Parathyroid adenoma (tissue), 2 donors: ENCODE measurements around the gene HUNK.

Experiments
- H2AFZ ChIP-seq: fragments of 300-600 bp; sonication (generic); one replicate; pipeline ENCODE4 v1.7.0; 2017; ENCODE audit warnings: antibody characterized with exemption, mild to moderate bottlenecking
- H3K27ac ChIP-seq: fragments of 300-600 bp; sonication (generic); one replicate; pipeline ENCODE4 v1.7.0; 2017
- H3K27me3 ChIP-seq: fragments of 300-600 bp; sonication (generic); one replicate; pipeline ENCODE4 v1.7.0; 2017; ENCODE audit warnings: low read length; ENCODE audit not compliant: control insufficient read depth, insufficient read depth
- H3K36me3 ChIP-seq: fragments of 300-600 bp; sonication (generic); one replicate; pipeline ENCODE4 v1.7.0; 2017; ENCODE audit warnings: low read length; ENCODE audit not compliant: control insufficient read depth, insufficient read depth
- H3K4me1 ChIP-seq: fragments of 300-600 bp; sonication (generic); one replicate; pipeline ENCODE4 v1.7.0; 2017; ENCODE audit warnings: control low read depth
- H3K4me2 ChIP-seq: fragments of 300-600 bp; sonication (generic); one replicate; pipeline ENCODE4 v1.7.0; 2017; ENCODE audit warnings: low read length
- H3K4me3 ChIP-seq: fragments of 300-600 bp; sonication (generic); one replicate; pipeline ENCODE4 v1.7.0; 2017; ENCODE audit warnings: low read depth, low read length
- H3K79me2 ChIP-seq: fragments of 300-600 bp; sonication (generic); one replicate; pipeline ENCODE4 v1.7.0; 2017; ENCODE audit warnings: control low read depth
- H3K9ac ChIP-seq: fragments of 300-600 bp; sonication (generic); one replicate; pipeline ENCODE4 v1.7.0; 2017; ENCODE audit warnings: mild to moderate bottlenecking
- H3K9me3 ChIP-seq: fragments of 300-600 bp; sonication (generic); one replicate; pipeline ENCODE4 v1.7.0; 2017; ENCODE audit warnings: low read length; ENCODE audit not compliant: control insufficient read depth
- CTCF ChIP-seq: fragments of 300-600 bp; sonication (generic); IDR thresholded peaks from one replicate; pipeline ENCODE4 v1.7.0; 2017; ENCODE audit warnings: antibody characterized with exemption, mild to moderate bottlenecking
- donor health status: primary hyperparathyroidism.

The HUNK gene

DNA sequence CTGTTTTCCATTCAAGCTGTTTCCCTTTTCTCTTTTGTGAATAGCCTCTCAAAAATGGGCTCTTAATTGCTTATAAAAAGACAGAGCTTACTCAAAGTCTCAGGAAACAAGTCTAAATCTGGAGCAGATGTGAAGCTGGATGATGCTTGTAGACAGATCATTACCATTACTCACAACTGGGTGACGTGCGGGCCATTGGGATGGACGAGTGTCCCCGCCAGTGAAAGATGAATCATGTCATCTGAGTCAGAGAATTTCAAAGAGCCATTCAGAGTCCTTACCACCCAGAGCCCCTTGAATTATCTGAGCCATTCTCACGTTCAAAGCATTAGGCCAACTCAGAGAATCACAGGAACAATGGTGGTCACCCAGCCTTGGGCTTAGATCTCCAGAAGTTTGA, 134.6 kb downstream of the HUNK start:
- H3K79me2 ChIP-seq = no peaks in the 10 kb centered on the region
- no peaks in the 10 kb centered on the region for H3K27me3 ChIP-seq
- no peaks in the 10 kb centered on the region for H3K9me3 ChIP-seq
- no peak overlapping the region for H3K27ac ChIP-seq
- H3K4me3 ChIP-seq = no peak overlapping the region
- H3K9ac ChIP-seq = no peak overlapping the region
- H3K4me2 ChIP-seq = no peak overlapping the region
- no peaks in the 10 kb centered on the region for H3K36me3 ChIP-seq
- TF ChIP-seq CTCF = no peak
- H2AFZ ChIP-seq = no peak overlapping the region
- no peaks in the 10 kb centered on the region for H3K4me1 ChIP-seq

DNA sequence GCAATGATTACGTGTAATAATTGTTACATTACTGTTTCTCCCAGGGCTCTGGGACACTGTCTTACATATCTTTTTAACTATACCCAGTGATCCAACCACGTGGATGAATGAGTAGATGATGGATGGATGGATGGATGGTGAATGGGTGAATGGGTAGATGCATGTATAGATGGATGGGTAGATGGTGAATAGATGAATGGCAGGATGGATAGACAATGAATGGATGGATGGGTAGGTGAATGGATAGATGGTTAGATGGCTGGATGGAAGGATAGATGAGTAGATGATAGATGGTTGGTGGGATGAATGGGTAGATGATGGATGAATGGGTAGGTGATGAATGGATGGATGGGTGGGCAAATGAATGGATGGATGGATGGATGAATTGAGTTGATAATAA, 135.9 kb downstream of the HUNK start:
- no peaks in the 10 kb centered on the region for H3K9me3 ChIP-seq

GRCh38 chr21:32009263-32009662, 136.4 kb downstream of the HUNK start:
- H3K79me2 ChIP-seq = no peaks in the 10 kb centered on the region
- no peak overlapping the region for H3K4me3 ChIP-seq
- no peaks in the 10 kb centered on the region for H3K9me3 ChIP-seq
- no peaks in the 10 kb centered on the region for H3K4me1 ChIP-seq
- H3K36me3 ChIP-seq = no peaks in the 10 kb centered on the region
- no peak overlapping the region for H3K9ac ChIP-seq
- H3K27ac ChIP-seq = no peak overlapping the region
- no peak overlapping the region for H3K4me2 ChIP-seq
- TF ChIP-seq CTCF = no peak
- H2AFZ ChIP-seq = no peak overlapping the region
- no peaks in the 10 kb centered on the region for H3K27me3 ChIP-seq

More for the DNA sequence above, 135.9 kb downstream of the HUNK start:
- H3K79me2 ChIP-seq = no peaks in the 10 kb centered on the region
- H3K9ac ChIP-seq = no peak overlapping the region
- H3K27me3 ChIP-seq = no peaks in the 10 kb centered on the region
- H2AFZ ChIP-seq = no peak overlapping the region
- H3K36me3 ChIP-seq = no peaks in the 10 kb centered on the region
- no peak overlapping the region for H3K4me3 ChIP-seq
- H3K4me1 ChIP-seq = no peaks in the 10 kb centered on the region
- H3K27ac ChIP-seq = no peak overlapping the region
- H3K4me2 ChIP-seq = no peak overlapping the region
- TF ChIP-seq CTCF = no peak

DNA sequence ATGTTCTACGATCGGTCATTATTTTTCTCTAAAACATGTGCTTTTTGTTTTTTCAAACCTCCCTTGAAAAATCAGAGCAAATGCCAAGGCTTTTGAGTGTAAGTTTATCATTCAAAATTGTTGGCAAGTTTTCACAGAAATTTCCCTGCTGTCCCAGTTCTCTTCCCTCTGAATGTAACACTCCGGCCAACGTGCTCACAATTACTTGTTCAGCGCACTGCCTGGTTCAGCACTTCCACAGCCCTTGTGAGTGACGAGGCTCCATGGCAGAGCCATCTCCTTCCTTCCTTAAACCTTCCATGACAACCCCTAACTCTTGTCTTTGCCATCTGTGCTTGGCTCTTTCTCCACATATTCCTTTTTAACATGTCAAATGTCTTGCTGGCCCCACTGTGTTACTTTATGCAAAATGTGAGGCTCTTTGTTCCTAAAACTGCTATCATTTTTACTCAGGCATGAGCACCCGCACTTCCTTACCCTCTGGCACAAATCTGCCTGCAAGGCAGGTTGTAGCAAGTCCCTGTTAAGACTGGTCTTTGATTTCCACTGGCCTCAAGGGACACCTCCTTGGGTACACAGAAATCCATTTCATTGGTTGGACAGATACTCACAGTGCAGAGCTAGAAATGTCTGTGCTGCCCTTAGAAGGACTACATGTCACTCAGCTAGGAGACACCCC, 142.8 kb downstream of the HUNK start:
- Histone ChIP-seq H2AFZ (no peak overlapping the region), H3K27me3 (no peaks in the 10 kb centered on the region), H3K36me3 (no peaks in the 10 kb centered on the region), H3K4me1 (no peaks in the 10 kb centered on the region), H3K9me3 (no peaks in the 10 kb centered on the region), H3K27ac (no peak overlapping the region), H3K9ac (no peak overlapping the region), H3K79me2 (no peaks in the 10 kb centered on the region), H3K4me2 (no peak overlapping the region), H3K4me3 (no peak overlapping the region)
- no peak for TF ChIP-seq CTCF

- Histone ChIP-seq H3K79me2 (no peaks in the 10 kb centered on the region), H3K4me1 (no peaks in the 10 kb centered on the region), H3K9ac (no peak overlapping the region), H3K4me2 (no peak overlapping the region), H2AFZ (no peak overlapping the region), H3K9me3 (no peaks in the 10 kb centered on the region), H3K4me3 (no peak overlapping the region), H3K36me3 (no peaks in the 10 kb centered on the region), H3K27ac (no peak overlapping the region), H3K27me3 (no peaks in the 10 kb centered on the region)
- no peak for TF ChIP-seq CTCF
These were observed 145.6 kb downstream of the HUNK start for GRCh38 chr21:32018381-32018780.
